SK-N-SH treated with all-trans-retinoic acid at 6 μM for 48 hours (cell line): ENCODE data around the gene GPR176.

Experiments used
- ATAC-seq: fragments of 200-7000 bp; cut with Tn5 transposase; 3 replicates; pipeline ENCODE4 v1.9.1; 2020; ENCODE audit warnings: mild to moderate bottlenecking, moderate library complexity
- ARNTL ChIP-seq: fragments of 450-650 bp; formaldehyde crosslinking; IDR thresholded peaks from 2 replicates; pipeline ENCODE4 v1.5.0; 2020; ENCODE audit warnings: low read depth, mild to moderate bottlenecking, moderate library complexity, borderline replicate concordance
- CREB5 ChIP-seq: fragments of 250-450 bp; sonication (Bioruptor Pico); IDR thresholded peaks from 2 replicates; pipeline ENCODE4 v1.5.1; 2020; ENCODE audit warnings: low read depth, mild to moderate bottlenecking, moderate library complexity
- CSDC2 ChIP-seq: fragments of 250-450 bp; sonication (Bioruptor Pico); IDR thresholded peaks from 2 replicates; pipeline ENCODE4 v1.5.0; 2020; ENCODE audit warnings: mild to moderate bottlenecking, moderate library complexity
- GLIS3 ChIP-seq: fragments of 250-450 bp; sonication (Bioruptor Pico); IDR thresholded peaks from 2 replicates; pipeline ENCODE4 v1.5.0; 2020; ENCODE audit warnings: mild to moderate bottlenecking, moderate library complexity
- ISL1 ChIP-seq: fragments of 250-450 bp; sonication (Bioruptor Pico); IDR thresholded peaks from 2 replicates; pipeline ENCODE4 v2.1.2; 2022; ENCODE audit warnings: mild to moderate bottlenecking, moderate library complexity
- PPARA ChIP-seq: fragments of 250-450 bp; sonication (Bioruptor Pico); IDR thresholded peaks from 2 replicates; pipeline ENCODE4 v1.5.0; 2020; ENCODE audit warnings: mild to moderate bottlenecking, borderline replicate concordance
- RARB ChIP-seq: fragments of 250-450 bp; sonication (Bioruptor Pico); IDR thresholded peaks from 2 replicates; pipeline ENCODE4 v1.8.0; 2021; ENCODE audit warnings: mild to moderate bottlenecking, moderate library complexity
- SNAI2 ChIP-seq: fragments of 250-450 bp; sonication (Bioruptor Pico); IDR thresholded peaks from 2 replicates; pipeline ENCODE4 v1.5.0; 2020; ENCODE audit warnings: mild to moderate bottlenecking, moderate library complexity
- TCF4 ChIP-seq: fragments of 250-450 bp; sonication (Bioruptor Pico); IDR thresholded peaks from 2 replicates; pipeline ENCODE4 v1.8.0; 2021; ENCODE audit warnings: mild to moderate bottlenecking, moderate library complexity, borderline replicate concordance
- TOX ChIP-seq: fragments of 250-450 bp; sonication (Bioruptor Pico); IDR thresholded peaks from 2 replicates; pipeline ENCODE4 v1.8.0; 2021; ENCODE audit warnings: mild to moderate bottlenecking, moderate library complexity, borderline replicate concordance
- ZC3H10 ChIP-seq: fragments of 250-450 bp; sonication (Bioruptor Pico); IDR thresholded peaks from 2 replicates; pipeline ENCODE4 v1.5.1; 2021; ENCODE audit warnings: mild to moderate bottlenecking, moderate library complexity
- ZFP3 ChIP-seq: fragments of 250-450 bp; sonication (Bioruptor Pico); IDR thresholded peaks from 2 replicates; pipeline ENCODE4 v1.5.0; 2020; ENCODE audit warnings: mild to moderate bottlenecking, moderate library complexity
- ZFP30 ChIP-seq: fragments of 450-650 bp; formaldehyde crosslinking; IDR thresholded peaks from 2 replicates; pipeline ENCODE4 v1.5.0; 2022; ENCODE audit warnings: mild to moderate bottlenecking, moderate library complexity
- ZNF565 ChIP-seq: fragments of 450-650 bp; formaldehyde crosslinking; conservative IDR thresholded peaks from 2 replicates; pipeline ENCODE4 v1.5.0; 2020; ENCODE audit warnings: low read depth, mild to moderate bottlenecking, moderate library complexity
- ZNF70 ChIP-seq: fragments of 450-650 bp; formaldehyde crosslinking; IDR thresholded peaks from 2 replicates; pipeline ENCODE4 v1.5.0; 2020; ENCODE audit warnings: mild to moderate bottlenecking, moderate library complexity
- ZNF8 ChIP-seq: fragments of 450-650 bp; formaldehyde crosslinking; IDR thresholded peaks from 2 replicates; pipeline ENCODE4 v1.5.0; 2020; ENCODE audit warnings: mild to moderate bottlenecking, moderate library complexity
- TF ChIP-seq, protein P1 (sequence below): fragments of 250-450 bp; sonication (Bioruptor Pico); IDR thresholded peaks from 2 replicates; pipeline ENCODE4 v1.8.0; 2021; ENCODE audit warnings: low read depth, mild to moderate bottlenecking, moderate library complexity, borderline replicate concordance
- TF ChIP-seq, protein P2 (sequence below): fragments of 250-450 bp; sonication (Bioruptor Pico); IDR thresholded peaks from 2 replicates; pipeline ENCODE4 v1.5.1; 2021; ENCODE audit warnings: mild to moderate bottlenecking, moderate library complexity
- TF ChIP-seq, protein P3 (sequence below): fragments of 250-450 bp; sonication (Bioruptor Pico); IDR thresholded peaks from 2 replicates; pipeline ENCODE4 v1.5.0; 2020; ENCODE audit warnings: mild to moderate bottlenecking, moderate library complexity
- TF ChIP-seq, protein P4 (sequence below): fragments of 250-450 bp; sonication (Bioruptor Pico); IDR thresholded peaks from 2 replicates; pipeline ENCODE4 v1.8.0; 2020; ENCODE audit warnings: mild to moderate bottlenecking, moderate library complexity, borderline replicate concordance

Gene GPR176

DNA sequence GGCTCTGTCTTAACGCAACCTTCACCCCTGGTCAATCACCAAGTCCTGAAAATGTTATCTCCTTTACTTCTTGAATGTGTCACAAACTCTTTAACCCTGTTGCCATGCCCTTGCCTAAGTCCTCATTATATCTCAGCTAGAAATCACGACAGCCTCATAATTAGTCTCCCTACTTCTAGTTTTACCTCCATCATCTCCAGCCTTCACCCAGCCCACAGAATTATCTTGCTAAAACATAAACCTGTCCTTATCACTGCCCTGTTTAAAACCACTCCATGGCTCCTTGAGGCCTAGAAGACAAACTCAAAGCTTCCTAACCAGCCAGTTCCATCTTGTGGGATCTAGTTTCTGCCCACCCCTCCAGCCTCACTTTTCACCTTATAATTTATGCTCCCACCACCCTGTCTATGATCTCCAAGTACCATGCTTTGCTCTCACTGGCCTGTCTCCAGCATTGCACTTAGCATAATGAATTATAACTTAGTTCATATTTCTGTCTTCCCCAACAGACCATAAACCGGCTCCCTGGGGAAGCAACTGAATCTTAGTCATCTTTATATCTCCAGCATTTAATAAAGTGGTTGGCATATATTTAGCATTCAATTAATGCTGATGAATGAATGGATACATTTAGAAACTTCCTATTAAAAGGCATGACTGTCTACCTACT is 39.2 kb downstream of the GPR176 start (continued):
- no peak for TF ChIP-seq PPARA (CRISPR knock-in tag)
- TF ChIP-seq GLIS3 (CRISPR knock-in tag): 0 out of 2 replicates have a peak, but pooled peaks have one; percentile 92
- TF ChIP-seq TCF4 (CRISPR knock-in tag): no peak
- peak; percentile 100 for TF ChIP-seq ISL1 (CRISPR knock-in tag)
- TF ChIP-seq ZC3H10 (CRISPR knock-in tag): peak; percentile 84; the same call in 1 of the 2 replicates
- no peak for TF ChIP-seq ZNF565
- TF ChIP-seq CREB5 (CRISPR knock-in tag): peak; percentile 78

DNA sequence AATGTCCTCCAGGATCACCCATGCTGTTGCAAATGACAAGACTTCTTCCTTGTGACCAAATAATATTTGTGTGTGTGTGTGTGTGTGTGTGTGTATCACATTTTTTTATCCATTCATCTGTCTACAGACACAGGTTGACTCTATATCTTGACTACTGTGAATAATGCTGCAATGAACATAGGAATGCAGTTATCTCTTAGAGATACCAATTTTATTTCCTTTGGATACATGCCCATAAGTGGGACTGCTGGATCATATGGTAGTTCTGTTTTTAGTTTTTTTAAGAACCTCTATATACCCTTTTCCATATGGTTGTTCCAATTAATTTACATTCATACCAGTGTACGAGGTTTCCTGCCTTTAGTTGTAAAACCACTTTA is 41.7 kb downstream of the GPR176 start:
- TF ChIP-seq CSDC2 (no peak), GLIS3 (CRISPR knock-in tag) (no peak), ZNF70 (CRISPR knock-in tag) (no peak), ZFP3 (CRISPR knock-in tag) (no peak), RARB (CRISPR knock-in tag) (no peak), ARNTL (CRISPR knock-in tag) (no peak), ZNF8 (CRISPR knock-in tag) (no peak), CREB5 (CRISPR knock-in tag) (no peak; the same call in 1 of the 2 replicates), ZC3H10 (CRISPR knock-in tag) (no peak), ZNF565 (no peak), SNAI2 (peak; percentile 70; the same call in 1 of the 2 replicates), TOX (CRISPR knock-in tag) (no peak), ISL1 (CRISPR knock-in tag) (peak; percentile 93), TCF4 (CRISPR knock-in tag) (0 out of 2 replicates have a peak, but pooled peaks have one; percentile 32), ZFP30 (no peak)
- TF ChIP-seq, protein P1, sequence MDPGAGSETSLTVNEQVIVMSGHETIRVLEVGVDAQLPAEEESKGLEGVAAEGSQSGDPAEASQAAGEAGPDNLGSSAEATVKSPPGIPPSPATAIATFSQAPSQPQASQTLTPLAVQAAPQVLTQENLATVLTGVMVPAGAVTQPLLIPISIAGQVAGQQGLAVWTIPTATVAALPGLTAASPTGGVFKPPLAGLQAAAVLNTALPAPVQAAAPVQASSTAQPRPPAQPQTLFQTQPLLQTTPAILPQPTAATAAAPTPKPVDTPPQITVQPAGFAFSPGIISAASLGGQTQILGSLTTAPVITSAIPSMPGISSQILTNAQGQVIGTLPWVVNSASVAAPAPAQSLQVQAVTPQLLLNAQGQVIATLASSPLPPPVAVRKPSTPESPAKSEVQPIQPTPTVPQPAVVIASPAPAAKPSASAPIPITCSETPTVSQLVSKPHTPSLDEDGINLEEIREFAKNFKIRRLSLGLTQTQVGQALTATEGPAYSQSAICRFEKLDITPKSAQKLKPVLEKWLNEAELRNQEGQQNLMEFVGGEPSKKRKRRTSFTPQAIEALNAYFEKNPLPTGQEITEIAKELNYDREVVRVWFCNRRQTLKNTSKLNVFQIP (CRISPR knock-in tag): no peak
- TF ChIP-seq, protein P2, sequence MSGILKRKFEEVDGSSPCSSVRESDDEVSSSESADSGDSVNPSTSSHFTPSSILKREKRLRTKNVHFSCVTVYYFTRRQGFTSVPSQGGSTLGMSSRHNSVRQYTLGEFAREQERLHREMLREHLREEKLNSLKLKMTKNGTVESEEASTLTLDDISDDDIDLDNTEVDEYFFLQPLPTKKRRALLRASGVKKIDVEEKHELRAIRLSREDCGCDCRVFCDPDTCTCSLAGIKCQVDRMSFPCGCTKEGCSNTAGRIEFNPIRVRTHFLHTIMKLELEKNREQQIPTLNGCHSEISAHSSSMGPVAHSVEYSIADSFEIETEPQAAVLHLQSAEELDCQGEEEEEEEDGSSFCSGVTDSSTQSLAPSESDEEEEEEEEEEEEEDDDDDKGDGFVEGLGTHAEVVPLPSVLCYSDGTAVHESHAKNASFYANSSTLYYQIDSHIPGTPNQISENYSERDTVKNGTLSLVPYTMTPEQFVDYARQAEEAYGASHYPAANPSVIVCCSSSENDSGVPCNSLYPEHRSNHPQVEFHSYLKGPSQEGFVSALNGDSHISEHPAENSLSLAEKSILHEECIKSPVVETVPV (CRISPR knock-in tag): peak; percentile 40; the same call in 1 of the 2 replicates
- TF ChIP-seq, protein P3, sequence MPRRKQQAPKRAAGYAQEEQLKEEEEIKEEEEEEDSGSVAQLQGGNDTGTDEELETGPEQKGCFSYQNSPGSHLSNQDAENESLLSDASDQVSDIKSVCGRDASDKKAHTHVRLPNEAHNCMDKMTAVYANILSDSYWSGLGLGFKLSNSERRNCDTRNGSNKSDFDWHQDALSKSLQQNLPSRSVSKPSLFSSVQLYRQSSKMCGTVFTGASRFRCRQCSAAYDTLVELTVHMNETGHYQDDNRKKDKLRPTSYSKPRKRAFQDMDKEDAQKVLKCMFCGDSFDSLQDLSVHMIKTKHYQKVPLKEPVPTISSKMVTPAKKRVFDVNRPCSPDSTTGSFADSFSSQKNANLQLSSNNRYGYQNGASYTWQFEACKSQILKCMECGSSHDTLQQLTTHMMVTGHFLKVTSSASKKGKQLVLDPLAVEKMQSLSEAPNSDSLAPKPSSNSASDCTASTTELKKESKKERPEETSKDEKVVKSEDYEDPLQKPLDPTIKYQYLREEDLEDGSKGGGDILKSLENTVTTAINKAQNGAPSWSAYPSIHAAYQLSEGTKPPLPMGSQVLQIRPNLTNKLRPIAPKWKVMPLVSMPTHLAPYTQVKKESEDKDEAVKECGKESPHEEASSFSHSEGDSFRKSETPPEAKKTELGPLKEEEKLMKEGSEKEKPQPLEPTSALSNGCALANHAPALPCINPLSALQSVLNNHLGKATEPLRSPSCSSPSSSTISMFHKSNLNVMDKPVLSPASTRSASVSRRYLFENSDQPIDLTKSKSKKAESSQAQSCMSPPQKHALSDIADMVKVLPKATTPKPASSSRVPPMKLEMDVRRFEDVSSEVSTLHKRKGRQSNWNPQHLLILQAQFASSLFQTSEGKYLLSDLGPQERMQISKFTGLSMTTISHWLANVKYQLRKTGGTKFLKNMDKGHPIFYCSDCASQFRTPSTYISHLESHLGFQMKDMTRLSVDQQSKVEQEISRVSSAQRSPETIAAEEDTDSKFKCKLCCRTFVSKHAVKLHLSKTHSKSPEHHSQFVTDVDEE (CRISPR knock-in tag): no peak
- TF ChIP-seq, protein P4, sequence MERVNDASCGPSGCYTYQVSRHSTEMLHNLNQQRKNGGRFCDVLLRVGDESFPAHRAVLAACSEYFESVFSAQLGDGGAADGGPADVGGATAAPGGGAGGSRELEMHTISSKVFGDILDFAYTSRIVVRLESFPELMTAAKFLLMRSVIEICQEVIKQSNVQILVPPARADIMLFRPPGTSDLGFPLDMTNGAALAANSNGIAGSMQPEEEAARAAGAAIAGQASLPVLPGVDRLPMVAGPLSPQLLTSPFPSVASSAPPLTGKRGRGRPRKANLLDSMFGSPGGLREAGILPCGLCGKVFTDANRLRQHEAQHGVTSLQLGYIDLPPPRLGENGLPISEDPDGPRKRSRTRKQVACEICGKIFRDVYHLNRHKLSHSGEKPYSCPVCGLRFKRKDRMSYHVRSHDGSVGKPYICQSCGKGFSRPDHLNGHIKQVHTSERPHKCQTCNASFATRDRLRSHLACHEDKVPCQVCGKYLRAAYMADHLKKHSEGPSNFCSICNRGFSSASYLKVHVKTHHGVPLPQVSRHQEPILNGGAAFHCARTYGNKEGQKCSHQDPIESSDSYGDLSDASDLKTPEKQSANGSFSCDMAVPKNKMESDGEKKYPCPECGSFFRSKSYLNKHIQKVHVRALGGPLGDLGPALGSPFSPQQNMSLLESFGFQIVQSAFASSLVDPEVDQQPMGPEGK (CRISPR knock-in tag): no peak
- TF ChIP-seq, all 23 proteins: peak for 4
- no peak for ATAC-seq
